PC-9 (cell line): ENCODE measurements around the gene OR10H2. TPM values are rescaled to one million over a fixed set of nuclear protein-coding genes. Genes with fewer than 3 reads are reported as not detected.
"Not testable (repeated sequence)": the region's sequence is repeated elsewhere in the genome, so short reads cannot be mapped to it uniquely, and the experiment has no call there.

Source experiments
- Bru-seq: library from RNA; stranded (reverse); fragments of 400-500 nt; gene quantifications from one replicate; lab custom pipeline; 2021; lab: Mats Ljungman, UMichigan
- BruChase-seq, 2 experiments: library from RNA; stranded (reverse); fragments of 400-500 nt; gene quantifications; one replicate each; lab custom pipeline; 2021; lab: Mats Ljungman, UMichigan
- BruUV-seq: library from RNA; stranded (reverse); fragments of 400-500 nt; replicated peaks from 2 replicates; lab custom pipeline; 2021; lab: Mats Ljungman, UMichigan
- CTCF ChIA-PET: fragments of 300-600 bp; sonication (Branson Sonifier 250); formaldehyde crosslinking; loops from one replicate; lab custom pipeline; 2022; ENCODE audit warnings: antibody characterized with exemption; lab: Charles Lee
- POLR2A ChIA-PET: fragments of 300-600 bp; sonication (Branson Sonifier 250); formaldehyde crosslinking; loops from one replicate; lab custom pipeline; 2022; ENCODE audit warnings: antibody characterized with exemption; ENCODE audit not compliant: unreplicated experiment; lab: Charles Lee
- DNase-seq, 2 experiments: peaks; one replicate each; pipeline versions ENCODE4 v3.0.0 to v3.0.0-alpha.2; 2015 to 2022; ENCODE audit warnings: mixed read lengths in 1 of 2
- H2AFZ ChIP-seq: fragments of 200-600 bp; sonication (generic); 2 replicates; pipeline ENCODE4 v1.8.1; 2017; ENCODE audit warnings: antibody characterized with exemption
- H3F3A ChIP-seq: fragments of 200-600 bp; sonication (generic); 2 replicates; pipeline ENCODE4 v1.8.1; 2017; ENCODE audit warnings: antibody characterized with exemption, mild to moderate bottlenecking, low read depth; ENCODE audit not compliant: insufficient read depth
- H3K27ac ChIP-seq: fragments of 200-600 bp; sonication (generic); 2 replicates; pipeline ENCODE4 v1.6.1; 2016; ENCODE audit warnings: mixed run types
- H3K27me3 ChIP-seq: fragments of 200-600 bp; sonication (generic); 2 replicates; pipeline ENCODE4 v1.6.1; 2016; ENCODE audit warnings: low read depth, mixed run types; ENCODE audit not compliant: insufficient read depth
- H3K36me3 ChIP-seq: fragments of 200-600 bp; sonication (generic); 2 replicates; pipeline ENCODE4 v1.6.1; 2016; ENCODE audit warnings: low read depth, mixed run types
- H3K4me1 ChIP-seq: fragments of 200-600 bp; sonication (generic); replicated peaks from 2 replicates; pipeline ENCODE4 v1.6.1; 2016; ENCODE audit warnings: mixed run types; ENCODE audit not compliant: insufficient read depth
- H3K4me2 ChIP-seq: fragments of 200-600 bp; sonication (generic); 2 replicates; pipeline ENCODE4 v1.6.1; 2017; ENCODE audit warnings: mixed run types
- H3K4me3 ChIP-seq: fragments of 200-600 bp; sonication (generic); 2 replicates; pipeline ENCODE4 v1.6.1; 2016; ENCODE audit warnings: mixed run types
- H3K79me2 ChIP-seq: fragments of 200-600 bp; sonication (generic); 2 replicates; pipeline ENCODE4 v1.6.1; 2017; ENCODE audit warnings: low read depth, mixed run types
- H3K9me2 ChIP-seq: fragments of 200-600 bp; sonication (generic); 2 replicates; pipeline ENCODE4 v1.8.1; 2017; ENCODE audit warnings: mild to moderate bottlenecking; ENCODE audit not compliant: insufficient read depth
- H3K9me3 ChIP-seq: fragments of 200-600 bp; sonication (generic); 2 replicates; pipeline ENCODE4 v1.8.1; 2016; ENCODE audit warnings: low read depth; ENCODE audit not compliant: insufficient read depth
- H4K20me1 ChIP-seq: fragments of 200-600 bp; sonication (generic); 2 replicates; pipeline ENCODE4 v1.8.1; 2017; ENCODE audit not compliant: insufficient read depth
- EZH2 ChIP-seq: fragments of 200-600 bp; sonication (generic); IDR thresholded peaks from 2 replicates; pipeline ENCODE4 v1.8.0; 2017; ENCODE audit warnings: antibody characterized with exemption, low read depth
- intact Hi-C: fragments of 100-400 bp; cut with micrococcal nuclease; formaldehyde crosslinking; loops from one replicate; pipeline ENCODE4 v1.10.0; 2022; ENCODE audit not compliant: unreplicated experiment
- long read RNA-seq: library from polyadenylated mRNA; stranded (forward); transcript quantifications from one replicate; pipeline ENCODE4 v2.0.0, GENCODE V29; 2022
- total RNA-seq: library from RNA; stranded (reverse); gene quantifications from 2 replicates; pipeline ENCODE4 v1.2.3, GENCODE V29; 2021
- TF ChIP-seq, protein P1 (sequence below): fragments of 200-600 bp; sonication (generic); conservative IDR thresholded peaks from 2 replicates; pipeline ENCODE4 v1.6.1; 2017; ENCODE audit warnings: mixed run types, antibody characterized with exemption, mild to moderate bottlenecking, moderate library complexity

OR10H2 gene, protein sequence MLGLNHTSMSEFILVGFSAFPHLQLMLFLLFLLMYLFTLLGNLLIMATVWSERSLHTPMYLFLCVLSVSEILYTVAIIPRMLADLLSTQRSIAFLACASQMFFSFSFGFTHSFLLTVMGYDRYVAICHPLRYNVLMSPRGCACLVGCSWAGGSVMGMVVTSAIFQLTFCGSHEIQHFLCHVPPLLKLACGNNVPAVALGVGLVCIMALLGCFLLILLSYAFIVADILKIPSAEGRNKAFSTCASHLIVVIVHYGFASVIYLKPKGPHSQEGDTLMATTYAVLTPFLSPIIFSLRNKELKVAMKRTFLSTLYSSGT
- total RNA-seq: not detected in 2 replicates
- not detected for Bru-seq, nascent RNA
- BruChase-seq, experiment 1, labeled RNA remaining after a 2-hour chase: not detected
- not detected for BruChase-seq, experiment 2, labeled RNA remaining after a 6-hour chase
- long read RNA-seq: 0 reads

DNA sequence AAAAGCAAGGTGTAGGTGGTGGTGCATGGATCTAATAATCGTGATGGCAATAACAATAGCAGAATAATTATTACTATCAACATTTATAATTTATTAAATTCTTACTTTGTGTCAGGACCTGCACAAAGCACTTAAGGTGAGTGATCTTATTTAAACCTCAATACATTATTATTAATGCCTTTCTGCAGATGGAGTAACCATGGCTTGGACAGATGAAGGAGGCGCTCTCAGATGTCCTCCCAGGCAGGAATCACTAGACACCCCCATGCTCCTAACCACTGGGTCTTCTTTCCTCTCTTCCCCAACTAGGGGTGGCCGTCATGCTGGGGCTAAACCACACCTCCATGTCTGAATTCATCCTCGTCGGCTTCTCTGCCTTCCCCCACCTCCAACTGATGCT is at the start of gene OR10H2:
Gene OR10H2, plus strand, starts transcription at position 301 of the 400 bp plus-strand sequence. Its CDS starts 20 bp downstream, at position 321.
- no peak for DNase-seq
- no peak within 1 kb of the TSS for H2AFZ ChIP-seq
- no peak for TF ChIP-seq EZH2
- TF ChIP-seq, protein P1, sequence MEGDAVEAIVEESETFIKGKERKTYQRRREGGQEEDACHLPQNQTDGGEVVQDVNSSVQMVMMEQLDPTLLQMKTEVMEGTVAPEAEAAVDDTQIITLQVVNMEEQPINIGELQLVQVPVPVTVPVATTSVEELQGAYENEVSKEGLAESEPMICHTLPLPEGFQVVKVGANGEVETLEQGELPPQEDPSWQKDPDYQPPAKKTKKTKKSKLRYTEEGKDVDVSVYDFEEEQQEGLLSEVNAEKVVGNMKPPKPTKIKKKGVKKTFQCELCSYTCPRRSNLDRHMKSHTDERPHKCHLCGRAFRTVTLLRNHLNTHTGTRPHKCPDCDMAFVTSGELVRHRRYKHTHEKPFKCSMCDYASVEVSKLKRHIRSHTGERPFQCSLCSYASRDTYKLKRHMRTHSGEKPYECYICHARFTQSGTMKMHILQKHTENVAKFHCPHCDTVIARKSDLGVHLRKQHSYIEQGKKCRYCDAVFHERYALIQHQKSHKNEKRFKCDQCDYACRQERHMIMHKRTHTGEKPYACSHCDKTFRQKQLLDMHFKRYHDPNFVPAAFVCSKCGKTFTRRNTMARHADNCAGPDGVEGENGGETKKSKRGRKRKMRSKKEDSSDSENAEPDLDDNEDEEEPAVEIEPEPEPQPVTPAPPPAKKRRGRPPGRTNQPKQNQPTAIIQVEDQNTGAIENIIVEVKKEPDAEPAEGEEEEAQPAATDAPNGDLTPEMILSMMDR: no peak
- H3K9me2 ChIP-seq: no peaks in the 10 kb centered on the region
- H3K4me3 ChIP-seq: no peak within 1 kb of the TSS
- no peaks in the 10 kb centered on the region for H3K9me3 ChIP-seq
- H3F3A ChIP-seq: no peaks in the 10 kb centered on the region
- no peaks in the 10 kb centered on the region for H4K20me1 ChIP-seq
- CTCF ChIA-PET: no interaction called here
- H3K27ac ChIP-seq: no peak within 1 kb of the TSS
- intact Hi-C loops: no loop called here
- BruUV-seq: no TSS peak
- no peaks in the 10 kb centered on the region for H3K36me3 ChIP-seq
- no peaks in the 10 kb centered on the region for H3K4me1 ChIP-seq
- H3K79me2 ChIP-seq: no peaks in the 10 kb centered on the region
- H3K4me2 ChIP-seq: no peak within 1 kb of the TSS
- H3K27me3 ChIP-seq: peaks cover 34% of the 10 kb centered on the region; the same call in 1 of the 2 replicates
- POLR2A ChIA-PET: no interaction called here

DNA sequence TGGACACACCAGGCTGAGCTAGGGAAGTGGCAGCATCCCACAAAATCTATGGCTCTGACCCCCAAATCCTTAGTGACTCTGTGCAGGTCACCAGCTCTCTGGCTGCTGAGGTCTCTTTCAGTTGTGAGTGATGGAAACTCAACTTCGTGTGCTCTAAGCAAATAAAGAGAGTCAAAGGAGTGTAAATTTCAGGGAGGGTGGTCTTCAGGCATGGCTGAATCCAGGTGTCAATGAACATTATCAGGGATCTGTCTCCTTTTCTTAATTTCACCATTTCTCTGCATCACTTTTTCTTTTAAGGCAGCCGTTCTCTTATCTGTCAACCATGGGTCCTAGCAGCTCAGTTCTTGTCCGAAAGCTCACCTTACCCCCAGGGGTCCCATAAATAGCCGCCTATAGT is 48.7 kb upstream of the OR10H2 start:
- Histone ChIP-seq H3K79me2 (no peaks in the 10 kb centered on the region), H3K27me3 (no peaks in the 10 kb centered on the region), H3K36me3 (no peaks in the 10 kb centered on the region), H3F3A (no peaks in the 10 kb centered on the region), H3K27ac (no peak overlapping the region), H3K9me3 (no peaks in the 10 kb centered on the region), H4K20me1 (no peaks in the 10 kb centered on the region), H3K4me2 (no peak overlapping the region), H3K4me3 (no peak overlapping the region), H3K9me2 (no peaks in the 10 kb centered on the region), H2AFZ (no peak overlapping the region), H3K4me1 (no peaks in the 10 kb centered on the region)
- no peak for DNase-seq
- intact Hi-C loops: no loop called here
- TF ChIP-seq, protein P1: no peak
- TF ChIP-seq EZH2: no peak
- no TSS peak for BruUV-seq
- CTCF ChIA-PET: no interaction called here
- POLR2A ChIA-PET: no interaction called here

DNA sequence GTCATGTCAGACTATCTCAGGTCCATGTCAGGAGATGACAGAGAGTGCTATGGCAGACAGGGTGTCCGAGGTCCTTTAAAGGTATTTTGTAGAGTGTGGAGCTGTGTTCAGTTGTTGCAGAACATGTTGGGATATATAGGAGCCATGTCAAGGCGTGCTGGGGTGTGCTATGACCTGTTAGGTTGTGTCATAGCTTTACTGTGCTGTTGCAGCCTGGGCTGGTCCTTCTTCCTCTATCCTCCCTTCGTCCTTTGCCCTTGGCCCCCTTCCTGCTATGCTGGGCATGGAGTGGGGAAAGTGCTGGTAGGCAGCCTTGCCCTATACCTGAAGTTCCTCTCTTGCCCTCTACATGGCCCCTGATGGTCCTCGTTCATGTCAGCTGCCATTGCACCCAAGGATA is 48.0 kb upstream of the OR10H2 start:
- intact Hi-C loops, H3K4me2 ChIP-seq, H3K27me3 ChIP-seq, CTCF ChIA-PET, H3K27ac ChIP-seq, DNase-seq, H3K4me3 ChIP-seq, H3K36me3 ChIP-seq, H3K79me2 ChIP-seq, H2AFZ ChIP-seq, H4K20me1 ChIP-seq, H3K4me1 ChIP-seq, H3K9me3 ChIP-seq, POLR2A ChIA-PET, BruUV-seq, H3F3A ChIP-seq, H3K9me2 ChIP-seq: not testable (repeated sequence)
